ENCODE results near the gene NCAM2. TPM values are rescaled to one million over a fixed set of nuclear protein-coding genes. Genes with fewer than 3 reads are reported as not detected.

NCAM2 gene
- total RNA-seq, 1 donor from 2014 or later: 3.6 TPM

- H3K9me3 Mint-ChIP-seq: peaks cover 4% of the 10 kb centered on the region
- no peak for TF ChIP-seq CTCF (conservative IDR thresholded peaks at IDR 0.05)
Measured at GRCh38 chr21:21241391-21241790, 243.2 kb downstream of the NCAM2 start.

GRCh38 chr21:21246007-21246406 is 247.8 kb downstream of the NCAM2 start:
- no peak for TF ChIP-seq CTCF (conservative IDR thresholded peaks at IDR 0.05)
- H3K4me3 Mint-ChIP-seq: no peak overlapping the region
- no peak overlapping the region for H3K27ac Mint-ChIP-seq (ENCODE audit: unreplicated experiment)
- H3K27me3 Mint-ChIP-seq (ENCODE audit: low read depth): no peaks in the 10 kb centered on the region
- H3K9me3 Mint-ChIP-seq: peaks cover 4% of the 10 kb centered on the region
- no peaks in the 10 kb centered on the region for H3K36me3 Mint-ChIP-seq (ENCODE audit: low read depth)
- DNase-seq (ENCODE audit: low read depth, low spot score): no peak
- H3K4me1 Mint-ChIP-seq: no peaks in the 10 kb centered on the region

More at GRCh38 chr21:21241391-21241790, 243.2 kb downstream of the NCAM2 start:
- no peaks in the 10 kb centered on the region for H3K27me3 Mint-ChIP-seq (ENCODE audit: low read depth)
- no peaks in the 10 kb centered on the region for H3K36me3 Mint-ChIP-seq (ENCODE audit: low read depth)
- no peak overlapping the region for H3K4me3 Mint-ChIP-seq
- no peaks in the 10 kb centered on the region for H3K4me1 Mint-ChIP-seq
- no peak for DNase-seq (ENCODE audit: low read depth, low spot score)
- no peak overlapping the region for H3K27ac Mint-ChIP-seq (ENCODE audit: unreplicated experiment)

GRCh38 chr21:21247424-21247823 is 249.2 kb downstream of the NCAM2 start:
- H3K4me1 Mint-ChIP-seq: no peaks in the 10 kb centered on the region
- TF ChIP-seq CTCF (conservative IDR thresholded peaks at IDR 0.05): no peak
- H3K9me3 Mint-ChIP-seq: peaks cover 4% of the 10 kb centered on the region
- no peaks in the 10 kb centered on the region for H3K27me3 Mint-ChIP-seq (ENCODE audit: low read depth)
- H3K4me3 Mint-ChIP-seq: no peak overlapping the region
- DNase-seq (ENCODE audit: low read depth, low spot score): no peak
- H3K36me3 Mint-ChIP-seq (ENCODE audit: low read depth): no peaks in the 10 kb centered on the region
- H3K27ac Mint-ChIP-seq (ENCODE audit: unreplicated experiment): no peak overlapping the region

- peaks cover 20% of the 10 kb centered on the region for H3K9me3 Mint-ChIP-seq
- peaks cover 2% of the 10 kb centered on the region for H3K36me3 Mint-ChIP-seq (ENCODE audit: low read depth)
- H3K4me1 Mint-ChIP-seq: no peaks in the 10 kb centered on the region
- H3K27me3 Mint-ChIP-seq (ENCODE audit: low read depth): no peaks in the 10 kb centered on the region
- H3K4me3 Mint-ChIP-seq: no peak overlapping the region
- DNase-seq (ENCODE audit: low read depth, low spot score): no peak
- no peak for TF ChIP-seq CTCF (conservative IDR thresholded peaks at IDR 0.05)
- H3K27ac Mint-ChIP-seq (ENCODE audit: unreplicated experiment): no peak overlapping the region
Measured at GRCh38 chr21:21262048-21262447, 263.8 kb downstream of the NCAM2 start.

GRCh38 chr21:21268061-21268471 is 269.9 kb downstream of the NCAM2 start:
- DNase-seq (ENCODE audit: low read depth, low spot score): no peak
- Mint-ChIP-seq H3K27ac (ENCODE audit: unreplicated experiment) (no peak overlapping the region), H3K36me3 (ENCODE audit: low read depth) (no peaks in the 10 kb centered on the region), H3K27me3 (ENCODE audit: low read depth) (no peaks in the 10 kb centered on the region), H3K4me1 (no peaks in the 10 kb centered on the region), H3K9me3 (peaks cover 6% of the 10 kb centered on the region), H3K4me3 (no peak overlapping the region)
- TF ChIP-seq CTCF (conservative IDR thresholded peaks at IDR 0.05): no peak

- H3K27ac Mint-ChIP-seq (ENCODE audit: unreplicated experiment): no peak overlapping the region
- no peaks in the 10 kb centered on the region for H3K27me3 Mint-ChIP-seq (ENCODE audit: low read depth)
- peaks cover 3% of the 10 kb centered on the region for H3K9me3 Mint-ChIP-seq
- TF ChIP-seq CTCF (conservative IDR thresholded peaks at IDR 0.05): no peak
- H3K4me3 Mint-ChIP-seq: no peak overlapping the region
- no peaks in the 10 kb centered on the region for H3K36me3 Mint-ChIP-seq (ENCODE audit: low read depth)
- DNase-seq (ENCODE audit: low read depth, low spot score): no peak
- H3K4me1 Mint-ChIP-seq: no peaks in the 10 kb centered on the region
Measured at GRCh38 chr21:21268885-21269284, 270.7 kb downstream of the NCAM2 start.

Measured in neural crest cell (in vitro differentiated cells).